GM12873 (cell line): ENCODE measurements around the gene PRSS50.
A peak's percentile ranks its signal among the peaks of the same experiment; 100 is the strongest.

Source experiments
- TF ChIP-seq, protein P1 (sequence below): IDR thresholded peaks from 2 replicates; pipeline ENCODE4 v1.5.1; 2012; ENCODE audit warnings: low read depth, mild to moderate bottlenecking, moderate library complexity, low read length, control low read depth; ENCODE audit not compliant: insufficient read depth; ENCODE audit errors: missing control alignments

PRSS50 gene

DNA sequence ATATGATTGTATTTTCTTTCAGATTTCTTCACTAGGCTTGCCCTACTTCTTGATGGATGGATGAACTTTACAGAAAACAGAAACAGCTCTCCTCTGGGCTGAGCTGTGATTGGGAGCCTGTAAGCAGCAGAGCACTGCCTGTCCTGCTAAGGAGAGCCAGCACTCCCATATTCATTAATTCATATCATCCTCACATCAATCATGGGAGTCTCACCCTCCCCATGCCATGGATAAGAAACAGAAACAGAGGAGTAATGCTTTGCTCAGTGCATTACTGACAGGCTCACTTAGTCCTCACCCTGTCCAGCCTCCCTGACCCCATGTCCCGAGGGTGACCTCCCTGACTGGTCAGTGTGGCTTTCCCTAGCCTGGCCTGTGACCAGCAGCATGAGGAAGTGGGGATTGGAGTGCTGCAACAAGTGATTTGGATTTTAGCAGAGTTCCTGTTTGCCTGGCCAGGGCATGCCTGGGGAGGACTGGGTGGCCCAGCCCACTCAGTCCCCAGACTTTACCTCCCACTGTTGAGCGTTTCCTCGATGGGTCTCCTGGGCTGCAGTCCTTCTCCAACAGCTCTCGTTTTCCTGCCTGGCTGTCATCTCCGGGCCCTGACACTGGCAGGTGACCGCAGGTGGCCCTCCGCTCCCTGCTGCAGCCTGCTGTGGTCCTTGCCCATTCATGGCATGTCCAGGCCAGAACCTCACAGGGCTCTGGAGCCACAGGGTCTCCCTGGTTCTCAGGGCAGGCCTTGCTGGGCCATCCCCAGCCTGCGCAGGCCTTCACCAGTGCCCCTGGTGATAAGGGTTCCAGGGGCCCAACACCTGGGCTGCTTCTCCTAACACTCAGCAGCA is 17.8 kb downstream of the PRSS50 start:
- TF ChIP-seq, protein P1, sequence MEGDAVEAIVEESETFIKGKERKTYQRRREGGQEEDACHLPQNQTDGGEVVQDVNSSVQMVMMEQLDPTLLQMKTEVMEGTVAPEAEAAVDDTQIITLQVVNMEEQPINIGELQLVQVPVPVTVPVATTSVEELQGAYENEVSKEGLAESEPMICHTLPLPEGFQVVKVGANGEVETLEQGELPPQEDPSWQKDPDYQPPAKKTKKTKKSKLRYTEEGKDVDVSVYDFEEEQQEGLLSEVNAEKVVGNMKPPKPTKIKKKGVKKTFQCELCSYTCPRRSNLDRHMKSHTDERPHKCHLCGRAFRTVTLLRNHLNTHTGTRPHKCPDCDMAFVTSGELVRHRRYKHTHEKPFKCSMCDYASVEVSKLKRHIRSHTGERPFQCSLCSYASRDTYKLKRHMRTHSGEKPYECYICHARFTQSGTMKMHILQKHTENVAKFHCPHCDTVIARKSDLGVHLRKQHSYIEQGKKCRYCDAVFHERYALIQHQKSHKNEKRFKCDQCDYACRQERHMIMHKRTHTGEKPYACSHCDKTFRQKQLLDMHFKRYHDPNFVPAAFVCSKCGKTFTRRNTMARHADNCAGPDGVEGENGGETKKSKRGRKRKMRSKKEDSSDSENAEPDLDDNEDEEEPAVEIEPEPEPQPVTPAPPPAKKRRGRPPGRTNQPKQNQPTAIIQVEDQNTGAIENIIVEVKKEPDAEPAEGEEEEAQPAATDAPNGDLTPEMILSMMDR = no peak

GRCh38 chr3:46695962-46696894 is 21.4 kb downstream of the PRSS50 start:
- TF ChIP-seq, protein P1 = no peak

DNA sequence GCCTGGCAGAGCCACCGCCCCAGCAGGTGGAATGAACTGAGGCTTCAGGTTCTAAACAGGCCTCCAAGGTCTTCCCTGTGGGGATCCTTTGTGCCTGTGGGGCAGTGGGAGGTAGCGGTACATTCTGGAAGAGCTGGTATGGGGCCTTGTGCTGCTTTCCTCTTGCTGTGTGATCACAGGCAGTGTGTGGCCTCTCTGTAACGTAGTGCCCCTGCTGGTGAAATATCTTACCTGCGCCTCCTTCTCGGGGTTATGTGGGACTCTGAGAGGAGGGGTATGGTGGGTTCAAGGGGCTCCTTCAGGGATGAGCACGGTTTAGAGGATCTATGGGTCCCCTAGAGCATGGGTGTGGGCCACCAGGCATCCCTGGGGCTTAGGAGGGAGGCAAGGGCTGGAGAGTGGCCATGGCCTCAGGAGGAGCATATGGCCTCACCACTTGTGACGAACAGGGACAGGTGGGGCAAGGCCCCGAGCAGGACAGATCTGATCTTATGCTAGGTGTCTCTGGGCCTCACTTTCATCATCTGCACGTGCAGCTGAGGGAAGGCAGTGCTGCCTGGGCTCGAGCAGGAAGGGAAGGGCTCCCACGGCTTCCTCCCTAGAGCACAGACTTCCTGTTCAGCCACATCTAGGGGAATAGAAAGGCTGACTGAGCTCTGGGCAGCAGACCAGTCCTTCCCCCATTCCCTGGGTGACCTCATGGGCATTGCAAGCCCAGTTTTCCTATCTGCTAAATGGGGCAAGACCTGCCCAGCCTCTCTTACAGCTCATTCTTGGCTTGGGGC is 22.3 kb downstream of the PRSS50 start:
- TF ChIP-seq, protein P1 = peak; percentile 56

GRCh38 chr3:46694520-46694919 is 23.1 kb downstream of the PRSS50 start:
- TF ChIP-seq, protein P1 = no peak

GRCh38 chr3:46693892-46694226 is 23.8 kb downstream of the PRSS50 start:
- TF ChIP-seq, protein P1 = no peak

GRCh38 chr3:46693038-46693891 is 24.4 kb downstream of the PRSS50 start, which contains the start of gene ALS2CL:
TSS of gene ALS2CL (minus strand) at chr3:46693679. CDS start at chr3:46689440, 4,239 bp downstream.
- TF ChIP-seq, protein P1 = no peak
